DOHH2 (cell line): Measurements from ENCODE around the gene BICRA.

ENCODE experiments used
- H3F3A ChIP-seq: fragments of 200-600 bp; sonication (generic), shearing (Covaris generic); 2 replicates; pipeline ENCODE4 v1.6.0; 2016; ENCODE audit warnings: antibody characterized with exemption, mild to moderate bottlenecking; ENCODE audit not compliant: control insufficient read depth, insufficient read depth
- H3K27ac ChIP-seq: fragments of 200-600 bp; sonication (generic); 2 replicates; pipeline ENCODE4 v1.5.1; 2014; ENCODE audit warnings: low read depth, mild to moderate bottlenecking, low read length, moderate library complexity
- H3K27me3 ChIP-seq: fragments of 200-600 bp; sonication (generic); 2 replicates; pipeline ENCODE4 v1.6.1; 2014; ENCODE audit warnings: mild to moderate bottlenecking, low read length, mixed read lengths; ENCODE audit not compliant: control insufficient read depth
- H3K36me3 ChIP-seq: fragments of 200-600 bp; sonication (generic); 2 replicates; pipeline ENCODE4 v1.6.1; 2014; ENCODE audit warnings: mild to moderate bottlenecking, low read length, moderate library complexity, mixed read lengths; ENCODE audit not compliant: control insufficient read depth
- H3K4me1 ChIP-seq: fragments of 200-600 bp; sonication (generic); 2 replicates; pipeline ENCODE4 v1.6.1; 2014; ENCODE audit warnings: mild to moderate bottlenecking, low read length, mixed read lengths; ENCODE audit not compliant: control insufficient read depth
- H3K4me2 ChIP-seq: fragments of 200-600 bp; sonication (generic); 2 replicates; pipeline ENCODE4 v1.6.0; 2014; ENCODE audit warnings: mild to moderate bottlenecking, low read length, moderate library complexity
- H3K4me3 ChIP-seq: fragments of 200-600 bp; sonication (generic); 2 replicates; pipeline ENCODE4 v1.5.1; 2014; ENCODE audit warnings: mild to moderate bottlenecking, low read length, mixed read lengths
- H3K79me2 ChIP-seq: fragments of 200-600 bp; sonication (generic); 2 replicates; pipeline ENCODE4 v1.6.1; 2014; ENCODE audit warnings: mild to moderate bottlenecking, low read length, mixed read lengths; ENCODE audit not compliant: control insufficient read depth
- H3K9me2 ChIP-seq: fragments of 200-600 bp; sonication (generic); replicated peaks from 2 replicates; pipeline ENCODE4 v1.6.1; 2014; ENCODE audit warnings: mild to moderate bottlenecking, low read length, mixed read lengths; ENCODE audit not compliant: control insufficient read depth
- H3K9me3 ChIP-seq: fragments of 200-600 bp; sonication (generic); 2 replicates; pipeline ENCODE4 v1.6.1; 2014; ENCODE audit warnings: antibody characterized with exemption, low read length, mixed read lengths; ENCODE audit not compliant: control insufficient read depth, insufficient read depth
- H4K20me1 ChIP-seq: fragments of 200-600 bp; sonication (generic); 2 replicates; pipeline ENCODE4 v1.6.0; 2014; ENCODE audit warnings: low read depth, mild to moderate bottlenecking, antibody characterized with exemption, low read length, moderate library complexity; ENCODE audit not compliant: control insufficient read depth, insufficient read depth
- EZH2phosphoT487 ChIP-seq: fragments of 200-600 bp; sonication (generic); IDR thresholded peaks from 2 replicates; pipeline ENCODE4 v1.6.1; 2017; ENCODE audit warnings: borderline replicate concordance, mild to moderate bottlenecking, antibody characterized with exemption, low read length, moderate library complexity, mixed read lengths
- TF ChIP-seq, protein P1 (sequence below): fragments of 200-600 bp; sonication (generic); IDR thresholded peaks from one replicate; pipeline ENCODE4 v1.5.1; 2014; ENCODE audit warnings: antibody characterized with exemption, mild to moderate bottlenecking, low read depth, low read length; ENCODE audit not compliant: poor library complexity, severe bottlenecking

BICRA gene

DNA sequence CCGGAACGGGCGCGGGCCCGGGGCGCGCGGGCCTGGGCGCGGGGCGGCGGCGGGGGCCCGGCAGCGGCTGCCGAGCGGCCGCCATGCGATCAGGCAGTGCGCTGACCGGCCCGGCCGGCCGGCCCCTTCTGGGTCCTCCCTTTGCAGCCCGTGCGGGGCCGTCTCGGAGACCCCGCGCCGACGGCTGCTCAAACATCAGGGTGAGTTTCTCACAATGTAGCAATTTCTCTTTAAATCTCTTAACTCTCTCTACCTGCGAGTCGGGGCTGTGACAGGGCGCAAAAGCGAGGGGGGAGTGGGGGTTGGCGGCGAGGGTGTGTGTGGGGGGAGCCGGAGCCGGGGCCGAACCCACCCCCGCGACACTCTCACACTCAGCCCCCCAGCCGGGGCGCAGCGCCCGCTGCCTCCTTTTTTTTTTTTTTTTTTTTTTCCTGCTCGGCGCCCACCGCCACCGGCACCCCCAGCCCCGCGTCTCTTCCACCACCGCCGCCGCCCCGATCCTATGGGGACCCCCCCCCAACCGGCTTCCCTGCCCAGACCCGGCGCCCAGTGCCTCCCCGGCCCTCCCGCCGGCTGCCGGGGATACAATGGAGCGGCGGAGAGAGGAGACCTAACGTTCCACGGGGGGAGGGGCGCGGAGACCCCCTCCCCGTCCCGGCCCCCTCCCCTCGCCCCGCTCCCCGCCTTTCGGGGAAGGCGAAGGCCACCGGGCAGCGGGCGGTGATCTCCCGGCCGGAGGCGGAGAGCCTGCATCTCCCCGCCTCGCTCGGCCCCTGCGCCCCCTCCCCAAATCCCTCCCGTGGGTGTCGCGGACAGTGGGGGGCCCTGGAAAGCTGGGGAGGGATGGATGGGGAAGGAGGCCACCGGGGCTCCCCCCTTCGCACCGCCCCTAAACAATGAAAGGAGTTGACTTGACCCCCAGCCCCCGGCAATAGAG, at the start of gene BICRA:
Gene BICRA, plus strand, starts transcription at position 166 of the 937 bp plus-strand sequence. CDS start 64,441 bp downstream, outside the sequence.
- no peaks in the 10 kb centered on the region for H3K27me3 ChIP-seq
- TF ChIP-seq, protein P1, sequence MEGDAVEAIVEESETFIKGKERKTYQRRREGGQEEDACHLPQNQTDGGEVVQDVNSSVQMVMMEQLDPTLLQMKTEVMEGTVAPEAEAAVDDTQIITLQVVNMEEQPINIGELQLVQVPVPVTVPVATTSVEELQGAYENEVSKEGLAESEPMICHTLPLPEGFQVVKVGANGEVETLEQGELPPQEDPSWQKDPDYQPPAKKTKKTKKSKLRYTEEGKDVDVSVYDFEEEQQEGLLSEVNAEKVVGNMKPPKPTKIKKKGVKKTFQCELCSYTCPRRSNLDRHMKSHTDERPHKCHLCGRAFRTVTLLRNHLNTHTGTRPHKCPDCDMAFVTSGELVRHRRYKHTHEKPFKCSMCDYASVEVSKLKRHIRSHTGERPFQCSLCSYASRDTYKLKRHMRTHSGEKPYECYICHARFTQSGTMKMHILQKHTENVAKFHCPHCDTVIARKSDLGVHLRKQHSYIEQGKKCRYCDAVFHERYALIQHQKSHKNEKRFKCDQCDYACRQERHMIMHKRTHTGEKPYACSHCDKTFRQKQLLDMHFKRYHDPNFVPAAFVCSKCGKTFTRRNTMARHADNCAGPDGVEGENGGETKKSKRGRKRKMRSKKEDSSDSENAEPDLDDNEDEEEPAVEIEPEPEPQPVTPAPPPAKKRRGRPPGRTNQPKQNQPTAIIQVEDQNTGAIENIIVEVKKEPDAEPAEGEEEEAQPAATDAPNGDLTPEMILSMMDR, result no peak
- no peak for TF ChIP-seq EZH2phosphoT487
- H3K27ac ChIP-seq, result peak within 1 kb of the TSS; percentile 83
- no peaks in the 10 kb centered on the region for H3K9me2 ChIP-seq
- H4K20me1 ChIP-seq, result peaks cover 8% of the 10 kb centered on the region; the same call in 1 of the 2 replicates
- H3K4me3 ChIP-seq, result peak within 1 kb of the TSS; percentile 100
- peaks cover 12% of the 10 kb centered on the region for H3F3A ChIP-seq
- H3K79me2 ChIP-seq, result peaks cover 74% of the 10 kb centered on the region
- peaks cover 31% of the 10 kb centered on the region for H3K36me3 ChIP-seq
- peaks cover 26% of the 10 kb centered on the region for H3K4me1 ChIP-seq
- H3K4me2 ChIP-seq, result peak within 1 kb of the TSS; percentile 93
- no peaks in the 10 kb centered on the region for H3K9me3 ChIP-seq

DNA sequence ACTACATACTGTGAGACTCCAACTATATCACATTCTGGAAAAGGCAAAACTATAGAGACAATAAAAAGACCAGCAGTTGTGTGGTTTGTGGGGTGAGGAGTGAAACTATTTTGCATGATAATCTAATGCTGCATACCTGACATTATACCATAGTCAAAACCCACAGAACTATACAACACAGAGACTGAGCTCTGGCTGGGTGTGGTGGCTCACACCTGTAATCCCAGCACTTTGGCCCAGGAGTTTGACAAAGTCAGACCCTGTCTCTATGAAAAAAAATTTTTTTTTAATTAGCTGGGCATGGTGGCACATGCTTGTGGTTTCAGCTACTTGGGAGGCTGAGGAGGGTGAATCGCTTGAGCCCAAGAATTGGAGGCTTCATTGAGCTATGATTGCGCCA, 47.9 kb upstream of the BICRA start:
- no peaks in the 10 kb centered on the region for H3F3A ChIP-seq
- H3K27me3 ChIP-seq, result no peaks in the 10 kb centered on the region
- peaks cover 6% of the 10 kb centered on the region for H3K4me1 ChIP-seq
- no peaks in the 10 kb centered on the region for H3K9me3 ChIP-seq
- no peaks in the 10 kb centered on the region for H3K9me2 ChIP-seq
- no peak overlapping the region for H3K4me2 ChIP-seq
- no peaks in the 10 kb centered on the region for H4K20me1 ChIP-seq
- no peaks in the 10 kb centered on the region for H3K36me3 ChIP-seq
- no peak overlapping the region for H3K27ac ChIP-seq
- H3K4me3 ChIP-seq, result no peak overlapping the region
- TF ChIP-seq EZH2phosphoT487, result no peak
- TF ChIP-seq, protein P1, result no peak
- H3K79me2 ChIP-seq, result no peaks in the 10 kb centered on the region

DNA sequence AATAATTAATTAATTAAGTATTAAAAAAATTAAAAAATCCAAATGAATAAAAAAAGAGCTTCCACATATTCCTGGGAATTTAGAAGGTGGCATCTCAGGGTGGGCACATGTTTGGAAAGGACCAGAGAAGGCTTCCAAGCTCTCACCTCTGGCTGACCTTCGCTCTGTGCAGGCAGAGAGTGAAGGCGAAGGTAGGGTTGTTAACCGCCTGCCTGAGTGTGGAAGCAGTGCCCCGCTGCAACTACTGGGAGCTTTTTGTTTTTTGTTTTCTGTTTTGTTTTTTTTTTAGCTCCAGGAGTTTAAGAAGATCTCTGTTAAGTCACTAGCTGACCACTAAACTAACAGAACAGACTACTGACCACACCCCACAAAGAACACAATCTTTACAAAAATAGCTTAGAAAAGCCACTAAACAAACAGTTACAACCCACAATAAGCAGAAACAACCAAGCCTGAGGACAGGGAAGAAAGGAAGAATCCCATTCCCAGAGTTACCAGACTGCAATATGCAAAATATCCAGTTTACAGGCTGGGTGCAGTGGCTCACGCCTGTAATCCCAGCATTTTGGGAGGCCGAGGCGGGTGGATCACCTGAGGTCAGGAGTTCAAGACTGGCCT, 47.4 kb upstream of the BICRA start:
- Histone ChIP-seq H3K9me2 (no peaks in the 10 kb centered on the region), H3K27me3 (no peaks in the 10 kb centered on the region), H3K79me2 (no peaks in the 10 kb centered on the region), H3K36me3 (no peaks in the 10 kb centered on the region), H3F3A (no peaks in the 10 kb centered on the region), H3K9me3 (no peaks in the 10 kb centered on the region), H3K4me1 (peaks cover 6% of the 10 kb centered on the region), H3K4me3 (no peak overlapping the region), H4K20me1 (no peaks in the 10 kb centered on the region), H3K4me2 (no peak overlapping the region), H3K27ac (no peak overlapping the region)
- TF ChIP-seq, protein P1, result no peak
- no peak for TF ChIP-seq EZH2phosphoT487
